Activated B cell treated with CpG ODN at 0.5 μM for 24 hours (primary cell): Measurements from ENCODE around the gene PRKAG2. TPM values are rescaled to one million over a fixed set of nuclear protein-coding genes. Genes with fewer than 3 reads are reported as not detected.

Source experiments
- ATAC-seq: fragments of 200-7000 bp; cut with Tn5 transposase; one replicate; pipeline ENCODE4 v1.10.0; 2021; ENCODE audit warnings: low read depth, mild to moderate bottlenecking, moderate library complexity
- CTCF ChIA-PET: fragments of 350-600 bp; sonication (Branson Sonifier 250); formaldehyde crosslinking; loops from one replicate; lab custom pipeline; 2021; ENCODE audit warnings: antibody characterized with exemption; lab: Charles Lee
- POLR2A ChIA-PET: fragments of 350-600 bp; sonication (Branson Sonifier 250); formaldehyde crosslinking; loops from one replicate; lab custom pipeline; 2021; ENCODE audit warnings: antibody characterized with exemption; lab: Charles Lee
- DNase-seq: peaks from one replicate; pipeline ENCODE4 v3.0.0; 2022
- H3K27ac Mint-ChIP-seq: one replicate; pipeline ENCODE4 v1.8.0; 2020; ENCODE audit warnings: mixed read lengths
- H3K27me3 Mint-ChIP-seq: one replicate; pipeline ENCODE4 v1.8.0; 2021; ENCODE audit warnings: mixed read lengths
- H3K36me3 Mint-ChIP-seq: one replicate; pipeline ENCODE4 v1.8.0; 2021; ENCODE audit warnings: low read depth, mixed read lengths
- H3K4me1 Mint-ChIP-seq: one replicate; pipeline ENCODE4 v1.8.0; 2021; ENCODE audit warnings: mixed read lengths
- H3K4me3 Mint-ChIP-seq: one replicate; pipeline ENCODE4 v1.8.0; 2020; ENCODE audit warnings: mild to moderate bottlenecking, mixed read lengths
- H3K9me3 Mint-ChIP-seq: one replicate; pipeline ENCODE4 v1.8.0; 2020; ENCODE audit warnings: mixed read lengths
- CTCF ChIP-seq: fragments of 200-600 bp; IDR thresholded peaks from one replicate; pipeline ENCODE4 v1.8.0; 2022; ENCODE audit warnings: antibody characterized with exemption, mild to moderate bottlenecking
- intact Hi-C: fragments of 100-400 bp; cut with micrococcal nuclease; formaldehyde crosslinking; loops from one replicate; pipeline ENCODE4 v1.15.1; 2024
- total RNA-seq: library from RNA; stranded (reverse); gene quantifications from 2 replicates; pipeline ENCODE4 v1.2.3, GENCODE V29; 2022

PRKAG2 gene
- total RNA-seq, 1 donor from 2014 or later: 19.7 TPM

- ChIA-PET POLR2A (interaction anchor here (0.6 kb wide), 1 partner anchor 52 kb away, joined by 4 read pairs; no protein-coding TSS in a partner anchor), CTCF (no interaction called here)
These were observed 7.6 kb upstream of the PRKAG2 start for GRCh38 chr7:151884312-151885201.

DNA sequence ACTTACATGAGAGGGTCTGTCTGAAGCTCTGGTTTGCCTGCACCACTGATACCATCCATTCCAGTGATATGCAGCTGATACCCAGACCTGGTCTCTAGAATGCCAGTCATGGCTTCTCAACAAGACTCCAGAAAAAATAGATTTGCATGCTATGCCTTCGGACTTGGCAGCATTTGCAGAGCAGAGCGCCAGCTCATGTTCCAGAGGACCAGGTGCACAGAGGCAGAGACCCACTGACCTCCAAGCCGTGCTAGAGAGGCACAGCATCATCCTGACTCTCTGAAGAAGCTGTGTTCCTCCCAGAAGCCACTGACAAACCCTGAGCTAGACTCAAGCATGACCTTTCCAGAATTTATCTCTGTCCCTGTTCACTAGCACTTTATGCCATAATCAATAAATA lies 6.9 kb upstream of the PRKAG2 start:
- no peak overlapping the region for H3K4me3 Mint-ChIP-seq
- CTCF ChIA-PET: no interaction called here
- intact Hi-C loops: no loop called here
- H3K27ac Mint-ChIP-seq: no peak overlapping the region
- H3K27me3 Mint-ChIP-seq: peaks cover 4% of the 10 kb centered on the region
- no peaks in the 10 kb centered on the region for H3K9me3 Mint-ChIP-seq
- no peaks in the 10 kb centered on the region for H3K4me1 Mint-ChIP-seq
- POLR2A ChIA-PET: no interaction called here
- no peaks in the 10 kb centered on the region for H3K36me3 Mint-ChIP-seq
- DNase-seq: no peak
- no peak for TF ChIP-seq CTCF
- ATAC-seq: no peak

More at GRCh38 chr7:151884312-151885201, 7.6 kb upstream of the PRKAG2 start:
- no peaks in the 10 kb centered on the region for H3K36me3 Mint-ChIP-seq
- no peak for DNase-seq
- no peaks in the 10 kb centered on the region for H3K4me1 Mint-ChIP-seq
- TF ChIP-seq CTCF: no peak
- H3K27ac Mint-ChIP-seq: no peak overlapping the region
- H3K9me3 Mint-ChIP-seq: no peaks in the 10 kb centered on the region
- peak; percentile 62 for ATAC-seq
- H3K4me3 Mint-ChIP-seq: no peak overlapping the region
- intact Hi-C loops: no loop called here
- peaks cover 4% of the 10 kb centered on the region for H3K27me3 Mint-ChIP-seq

- intact Hi-C loops: no loop called here
- ChIA-PET CTCF (no interaction called here), POLR2A (interaction anchor here (0.6 kb wide), 1 partner anchor 31 kb away, joined by 4 read pairs; no protein-coding TSS in a partner anchor)
- no peak for DNase-seq
- no peak for ATAC-seq
- no peak for TF ChIP-seq CTCF
- no peak overlapping the region for H3K27ac Mint-ChIP-seq
- peaks cover 4% of the 10 kb centered on the region for H3K27me3 Mint-ChIP-seq
- no peaks in the 10 kb centered on the region for H3K36me3 Mint-ChIP-seq
- H3K4me3 Mint-ChIP-seq: no peak overlapping the region
- no peaks in the 10 kb centered on the region for H3K4me1 Mint-ChIP-seq
- H3K9me3 Mint-ChIP-seq: no peaks in the 10 kb centered on the region
These were observed 5.8 kb upstream of the PRKAG2 start for GRCh38 chr7:151882734-151883133.

- no peak overlapping the region for H3K4me3 Mint-ChIP-seq
- peaks cover 3% of the 10 kb centered on the region for H3K36me3 Mint-ChIP-seq
- H3K4me1 Mint-ChIP-seq: peaks cover 1% of the 10 kb centered on the region
- intact Hi-C loops: no loop called here
- H3K27ac Mint-ChIP-seq: no peak overlapping the region
- ATAC-seq: no peak
- DNase-seq: no peak
- H3K27me3 Mint-ChIP-seq: no peaks in the 10 kb centered on the region
- no peaks in the 10 kb centered on the region for H3K9me3 Mint-ChIP-seq
- CTCF ChIA-PET: no interaction called here
- POLR2A ChIA-PET: no interaction called here
- TF ChIP-seq CTCF: no peak
These were observed 3.8 kb upstream of the PRKAG2 start for GRCh38 chr7:151880688-151881087.
